HG02970 (cell line): ENCODE data around the gene IL13.

Experiments
- ATAC-seq: cut with Tn5 transposase; IDR thresholded peaks from one replicate; pipeline ENCODE4 v1.9.1; 2021; ENCODE audit warnings: mild to moderate bottlenecking, moderate library complexity, moderate number of reproducible peaks; ENCODE audit not compliant: unreplicated experiment, low FRiP score

Gene IL13

DNA sequence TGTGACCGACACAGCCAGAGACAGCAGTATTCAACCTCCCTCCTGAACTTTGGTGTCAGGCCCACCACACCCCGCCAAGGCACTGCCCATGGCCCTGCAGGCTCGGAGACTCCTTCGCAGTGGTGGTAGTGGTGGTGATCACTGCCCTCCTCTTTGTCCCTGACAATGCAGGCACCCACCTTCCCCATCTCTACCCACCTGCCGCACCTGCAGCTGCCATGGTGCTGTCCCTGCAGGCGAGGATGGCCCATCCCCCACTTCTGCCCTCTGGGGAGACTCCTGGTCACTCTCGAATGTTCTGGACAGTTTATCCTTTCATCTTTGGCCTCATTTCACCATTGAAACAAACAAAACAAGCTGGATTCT, 11.5 kb downstream of the IL13 start:
- ATAC-seq: no peak

DNA sequence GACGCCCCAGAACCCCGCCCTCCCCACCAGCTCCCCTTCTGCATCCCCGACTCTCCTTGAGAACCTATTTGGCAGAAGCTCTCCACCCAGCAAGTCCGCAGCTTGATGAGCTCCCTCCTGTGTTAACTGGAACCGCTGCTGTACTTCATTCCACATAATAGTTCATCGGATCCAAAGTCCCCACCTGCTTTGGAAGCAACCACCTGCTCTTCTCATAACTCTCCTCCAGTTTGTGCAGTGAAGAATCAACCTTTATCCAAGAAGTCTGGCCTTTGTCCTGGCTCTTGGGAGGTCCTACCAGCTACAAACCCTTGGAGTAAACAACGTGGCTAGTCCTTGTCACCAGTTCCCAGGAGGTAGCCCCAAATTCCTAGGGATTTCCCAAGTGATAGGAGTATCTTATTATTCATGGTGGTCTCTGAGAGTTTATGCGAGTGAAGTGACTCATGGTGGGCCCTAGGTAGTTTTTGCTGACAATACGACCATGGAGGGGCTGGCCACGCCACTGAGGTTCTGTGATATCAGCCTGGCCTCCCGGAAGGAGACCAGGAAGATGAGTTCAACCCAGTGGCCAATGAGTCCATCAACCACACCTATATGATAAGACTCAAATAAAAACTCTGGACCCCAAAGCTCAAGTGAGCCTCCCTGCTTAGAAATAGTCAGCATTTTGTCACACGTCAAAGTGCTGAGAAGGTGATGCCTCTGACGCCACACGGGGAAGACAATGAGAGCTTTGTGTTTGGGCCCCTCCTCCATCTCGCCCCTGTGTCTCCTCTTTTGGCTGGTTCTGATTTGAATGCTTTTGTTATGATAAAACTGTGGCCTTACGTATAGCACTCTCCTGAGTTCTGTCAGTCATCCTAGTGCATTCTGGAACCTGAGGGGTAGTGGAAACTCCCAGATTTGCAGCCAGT, 12.3 kb downstream of the IL13 start:
- ATAC-seq: no peak

DNA sequence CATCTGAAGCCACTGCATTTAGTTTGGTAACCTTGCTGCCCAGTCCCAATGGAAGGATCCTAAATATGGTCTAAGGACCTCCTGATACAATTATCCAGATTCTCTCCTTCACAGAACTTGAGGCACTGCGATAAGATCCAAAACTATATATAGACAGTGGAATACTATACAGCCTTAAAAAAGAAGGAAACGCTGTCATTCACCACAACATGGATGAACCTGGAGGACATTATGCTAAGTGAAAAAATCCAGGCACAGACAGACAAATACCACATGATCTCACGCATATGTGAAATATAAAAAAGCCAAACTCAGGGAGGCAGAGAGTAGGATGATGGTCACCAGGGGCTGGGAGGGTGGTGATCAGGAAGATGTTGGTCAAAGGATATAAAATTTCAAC, 13.0 kb downstream of the IL13 start:
- ATAC-seq: no peak

DNA sequence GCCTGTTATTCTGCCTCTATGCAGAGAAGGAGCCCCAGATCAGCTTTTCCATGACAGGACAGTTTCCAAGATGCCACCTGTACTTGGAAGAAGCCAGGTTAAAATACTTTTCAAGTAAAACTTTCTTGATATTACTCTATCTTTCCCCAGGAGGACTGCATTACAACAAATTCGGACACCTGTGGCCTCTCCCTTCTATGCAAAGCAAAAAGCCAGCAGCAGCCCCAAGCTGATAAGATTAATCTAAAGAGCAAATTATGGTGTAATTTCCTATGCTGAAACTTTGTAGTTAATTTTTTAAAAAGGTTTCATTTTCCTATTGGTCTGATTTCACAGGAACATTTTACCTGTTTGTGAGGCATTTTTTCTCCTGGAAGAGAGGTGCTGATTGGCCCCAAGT, 15.5 kb downstream of the IL13 start:
- no peak for ATAC-seq

DNA sequence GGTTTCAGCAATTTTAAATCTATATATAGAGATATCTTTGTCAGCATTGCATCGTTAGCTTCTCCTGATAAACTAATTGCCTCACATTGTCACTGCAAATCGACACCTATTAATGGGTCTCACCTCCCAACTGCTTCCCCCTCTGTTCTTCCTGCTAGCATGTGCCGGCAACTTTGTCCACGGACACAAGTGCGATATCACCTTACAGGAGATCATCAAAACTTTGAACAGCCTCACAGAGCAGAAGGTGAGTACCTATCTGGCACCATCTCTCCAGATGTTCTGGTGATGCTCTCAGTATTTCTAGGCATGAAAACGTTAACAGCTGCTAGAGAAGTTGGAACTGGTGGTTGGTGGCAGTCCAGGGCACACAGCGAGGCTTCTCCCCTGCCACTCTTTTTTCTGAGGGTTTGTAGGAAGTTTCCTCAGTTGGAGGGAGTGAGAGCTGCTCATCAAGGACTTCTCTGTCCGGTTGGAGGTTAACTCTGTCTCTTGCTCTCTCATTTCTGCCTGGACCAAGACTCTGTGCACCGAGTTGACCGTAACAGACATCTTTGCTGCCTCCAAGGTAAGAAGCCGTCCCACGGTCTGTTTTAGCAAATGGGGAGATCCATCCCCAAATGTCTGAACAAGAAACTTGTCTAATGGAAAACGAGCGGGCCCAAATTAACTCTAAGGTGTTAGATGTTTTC, 16.1 kb downstream of the IL13 start, which contains the start of gene IL4:
IL4 (plus strand) TSS at position 51 of the 692 bp plus-strand sequence; CDS start at position 113, 62 bp downstream.
- no peak for ATAC-seq

DNA sequence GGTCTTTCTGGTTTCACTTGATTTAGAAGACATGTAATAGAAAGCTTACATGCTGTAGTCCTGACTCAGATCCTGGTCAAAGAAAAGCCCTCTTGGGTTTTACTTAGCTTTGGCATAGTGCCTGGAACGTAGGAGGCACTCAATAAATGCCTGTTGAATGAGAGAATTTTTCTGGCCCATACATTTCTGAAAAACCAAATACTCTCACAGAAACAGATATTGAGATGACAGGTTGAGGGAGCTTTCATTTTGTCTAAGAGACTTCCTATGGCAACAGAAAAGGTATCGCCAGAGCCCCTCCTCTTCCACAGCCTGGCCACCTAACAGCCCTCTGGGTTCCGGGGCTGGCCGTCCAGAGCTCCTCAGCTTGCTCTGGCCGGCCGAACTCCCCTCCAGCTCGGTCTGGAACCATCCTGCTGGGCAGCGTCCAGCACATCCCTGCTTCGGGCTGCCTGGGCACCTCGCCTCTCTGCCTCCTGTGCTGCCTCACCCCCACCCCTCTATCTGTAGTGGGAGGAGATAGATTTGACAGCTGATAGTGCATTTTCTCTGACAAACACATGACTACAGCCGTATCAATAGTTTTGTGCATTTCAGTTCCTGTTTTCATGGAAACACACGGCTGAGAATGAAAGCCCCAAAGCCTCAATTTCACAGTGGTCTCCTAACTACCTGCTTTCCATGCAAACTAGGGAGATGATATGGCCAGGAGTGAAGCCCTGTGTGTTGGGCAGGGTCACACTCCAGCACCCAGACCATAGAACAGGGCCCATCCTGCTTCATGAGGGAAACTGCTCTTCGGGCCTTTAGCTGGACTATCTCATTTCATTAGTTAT, 16.9 kb downstream of the IL13 start:
- peak; percentile 69 for ATAC-seq

DNA sequence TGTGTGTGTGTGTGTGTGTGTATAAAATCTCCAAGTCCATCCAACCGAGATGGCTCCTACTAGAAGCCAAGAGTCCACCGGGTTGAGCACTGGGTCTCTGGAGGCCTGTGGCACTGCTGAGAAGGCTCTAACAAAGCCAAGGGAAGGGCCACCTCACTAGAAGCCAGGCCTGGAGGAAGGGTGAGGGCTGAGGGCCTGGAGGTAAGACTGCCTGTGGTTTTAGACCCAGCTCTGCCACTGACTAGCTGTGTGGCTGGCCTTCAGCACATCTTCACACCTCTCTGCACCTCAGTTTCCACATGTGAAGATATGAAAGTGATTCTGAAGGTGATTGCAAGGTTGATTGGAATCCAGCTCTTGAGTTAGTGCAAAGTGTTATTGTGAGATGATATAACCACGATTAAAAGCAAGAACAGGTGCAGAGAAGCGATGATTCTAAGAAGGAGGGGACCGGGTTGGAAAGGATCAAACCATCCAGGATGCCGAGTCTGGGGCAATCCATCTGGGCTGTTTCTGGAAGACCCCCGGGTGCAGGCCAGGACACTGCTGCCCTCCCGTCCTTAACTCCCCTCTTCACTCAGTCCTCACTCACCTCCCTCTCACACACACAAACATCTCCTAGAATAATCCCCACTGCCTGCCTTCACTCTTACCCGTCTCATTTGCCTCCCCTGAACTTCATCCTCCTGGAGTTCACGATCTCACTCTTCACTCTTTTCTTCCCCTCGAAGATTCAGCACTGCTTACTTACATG, 18.1 kb downstream of the IL13 start:
- no peak for ATAC-seq

DNA sequence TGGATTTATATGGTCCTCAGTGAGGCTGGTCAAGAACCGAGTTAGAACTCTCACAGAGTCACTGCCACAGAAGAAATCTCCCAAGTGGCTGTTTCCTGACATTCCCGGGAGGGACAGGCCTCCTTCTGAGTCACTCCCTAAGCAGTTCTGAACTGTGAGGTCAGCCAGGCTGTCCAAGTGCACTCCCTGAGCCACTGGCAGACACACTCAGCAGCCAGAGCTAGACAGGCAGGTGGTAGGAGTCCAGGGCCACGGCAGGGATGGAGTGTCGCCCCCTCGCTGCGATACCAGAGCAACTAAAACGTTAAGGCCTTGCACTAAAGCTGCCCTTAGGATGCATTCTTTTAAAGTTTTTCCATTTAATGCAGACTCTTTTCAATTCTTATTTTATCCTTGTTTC, 19.2 kb downstream of the IL13 start:
- no peak for ATAC-seq

DNA sequence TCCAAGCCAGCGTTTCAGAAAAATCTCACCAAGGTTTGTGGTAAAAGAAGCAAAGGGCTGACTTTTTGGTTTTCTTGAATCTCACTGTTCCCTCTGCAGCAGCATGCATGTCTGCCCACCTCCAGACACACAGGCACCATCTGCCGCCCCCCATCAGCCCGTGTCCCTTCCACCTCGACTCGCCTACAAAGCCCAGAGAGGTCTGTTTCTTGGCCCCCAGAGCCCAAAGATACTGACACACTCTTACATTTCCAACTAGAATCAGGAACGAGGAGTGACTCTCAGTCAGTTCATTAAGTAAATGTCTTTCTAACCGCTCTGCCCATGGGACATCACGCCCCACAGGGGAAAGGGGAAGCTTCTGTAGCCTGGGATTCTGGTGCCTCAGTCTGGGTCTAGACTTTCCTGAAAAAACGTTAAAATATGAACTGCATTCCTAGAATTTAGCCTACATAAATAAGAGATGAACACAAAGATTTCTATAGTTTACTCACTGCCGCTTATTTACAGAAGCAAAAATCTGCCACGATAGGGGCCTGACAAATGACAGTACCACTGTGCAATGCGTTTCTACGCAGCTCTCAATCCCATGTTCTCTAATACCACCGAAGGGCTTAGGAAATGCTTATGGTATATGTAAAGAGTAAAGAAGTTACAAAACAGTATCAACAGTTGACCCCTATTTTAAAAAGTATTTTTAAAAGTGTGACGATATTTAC, 19.9 kb downstream of the IL13 start:
- no peak for ATAC-seq

DNA sequence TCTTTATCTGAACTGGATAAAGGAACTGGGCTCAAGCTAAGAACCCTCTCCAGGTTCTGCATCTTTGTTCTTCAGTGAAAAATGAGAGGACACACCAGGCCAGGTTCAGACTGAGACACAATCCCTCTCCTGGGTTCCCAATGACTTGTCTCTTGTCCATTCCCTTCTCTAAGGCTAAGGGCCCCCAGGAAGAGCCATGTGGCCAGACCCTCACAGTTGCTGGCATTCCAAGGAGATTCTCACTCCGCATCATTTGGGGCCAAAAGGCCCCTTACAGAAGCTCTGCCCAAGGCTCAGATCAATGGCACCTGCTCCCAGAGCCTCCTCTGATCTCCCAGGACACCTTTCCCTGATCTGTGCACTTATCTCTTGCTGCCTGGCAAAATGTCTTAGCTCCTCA, 20.8 kb downstream of the IL13 start:
- no peak for ATAC-seq

DNA sequence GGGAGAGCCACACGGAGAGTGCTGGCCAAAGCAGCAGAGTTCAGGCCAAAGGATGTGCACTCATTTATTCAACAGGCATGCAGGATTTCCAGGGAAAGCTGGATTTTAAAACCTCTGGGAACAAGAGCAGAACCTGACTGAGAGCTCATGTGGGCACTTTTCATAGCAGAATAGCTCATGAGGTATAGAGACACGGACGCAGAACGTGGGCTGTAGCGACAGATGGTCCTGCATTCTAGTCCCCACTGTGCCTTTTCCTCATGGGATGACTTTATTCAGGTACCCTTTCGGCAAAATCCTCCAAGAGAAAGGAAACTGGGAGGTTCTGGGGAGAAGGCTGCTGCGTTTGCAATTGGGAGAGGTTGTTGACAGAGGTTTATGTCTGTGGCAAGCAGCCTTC, 21.2 kb downstream of the IL13 start:
- no peak for ATAC-seq

DNA sequence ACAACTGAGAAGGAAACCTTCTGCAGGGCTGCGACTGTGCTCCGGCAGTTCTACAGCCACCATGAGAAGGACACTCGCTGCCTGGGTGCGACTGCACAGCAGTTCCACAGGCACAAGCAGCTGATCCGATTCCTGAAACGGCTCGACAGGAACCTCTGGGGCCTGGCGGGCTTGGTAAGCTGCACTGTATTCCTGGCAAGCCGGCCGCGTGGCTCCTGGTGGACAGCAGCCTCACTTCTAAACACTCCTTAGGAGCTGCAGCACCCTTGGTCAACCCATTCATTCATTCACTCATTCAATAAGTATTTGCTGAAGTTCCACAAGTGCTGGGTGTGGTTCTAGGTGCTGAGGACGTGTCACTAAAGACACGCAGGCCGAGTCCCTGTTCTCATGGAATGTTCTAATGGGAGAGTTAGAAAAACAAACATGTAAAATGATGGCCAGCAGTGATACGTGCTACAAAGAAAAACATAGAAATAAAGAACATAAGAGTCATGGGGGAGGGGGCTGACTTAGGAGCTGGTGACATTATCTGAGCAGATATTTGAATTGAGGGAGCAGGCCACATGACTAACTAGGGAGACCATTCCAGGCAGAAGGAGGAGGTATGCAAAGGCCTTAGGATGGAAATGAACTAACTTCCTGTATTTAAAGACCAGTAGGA, 21.9 kb downstream of the IL13 start:
- ATAC-seq: no peak

DNA sequence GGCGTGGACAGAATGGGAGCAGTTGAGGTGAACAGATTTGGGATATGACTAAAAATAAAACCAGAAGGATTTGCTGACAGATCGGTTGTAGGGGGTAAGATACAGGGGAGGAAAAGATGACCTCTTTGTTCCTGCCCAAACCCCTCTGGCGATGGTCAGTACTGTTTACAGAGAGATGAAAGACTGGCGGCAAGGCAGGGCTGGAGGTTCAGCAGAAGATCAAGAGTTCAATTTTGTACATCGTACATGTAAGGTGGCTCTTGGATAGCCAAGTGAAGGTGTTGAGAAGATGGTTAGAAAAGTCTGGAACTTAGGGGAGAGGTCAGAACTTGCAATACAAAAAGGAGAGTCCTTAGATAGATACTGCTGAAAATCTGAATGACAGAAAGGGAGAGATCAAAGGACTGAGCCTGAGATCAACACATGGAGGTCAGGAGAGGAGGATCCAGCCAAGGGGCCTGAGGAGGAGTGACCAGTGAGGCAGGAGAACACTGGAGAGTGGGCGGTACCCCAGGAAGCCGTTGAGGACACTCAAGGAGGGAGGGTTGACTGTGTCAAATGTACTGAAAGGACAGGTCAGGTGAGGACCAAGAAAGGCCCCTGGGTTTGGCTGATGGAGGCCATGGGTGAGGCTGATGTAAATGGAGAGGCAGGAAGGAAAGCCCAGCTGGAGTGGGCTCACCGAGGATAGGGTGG, 23.0 kb downstream of the IL13 start:
- no peak for ATAC-seq

DNA sequence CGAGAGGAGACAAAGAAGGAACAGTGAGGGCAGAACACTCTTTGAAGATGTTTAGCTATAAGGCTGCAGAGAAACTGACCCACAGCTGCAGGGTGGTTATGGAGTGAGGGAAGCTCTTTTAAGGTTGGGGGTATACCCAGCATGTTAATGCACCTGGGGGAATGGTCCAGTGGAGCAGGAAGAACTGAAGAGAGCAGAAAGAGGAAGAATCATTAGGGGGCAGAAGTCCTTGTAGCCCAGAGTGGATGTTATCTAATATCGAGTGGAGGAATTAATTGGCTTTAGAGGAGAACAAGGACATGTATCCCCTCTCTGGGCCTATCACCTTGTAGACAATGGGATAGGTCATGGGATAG, 23.5 kb downstream of the IL13 start:
- ATAC-seq: no peak

DNA sequence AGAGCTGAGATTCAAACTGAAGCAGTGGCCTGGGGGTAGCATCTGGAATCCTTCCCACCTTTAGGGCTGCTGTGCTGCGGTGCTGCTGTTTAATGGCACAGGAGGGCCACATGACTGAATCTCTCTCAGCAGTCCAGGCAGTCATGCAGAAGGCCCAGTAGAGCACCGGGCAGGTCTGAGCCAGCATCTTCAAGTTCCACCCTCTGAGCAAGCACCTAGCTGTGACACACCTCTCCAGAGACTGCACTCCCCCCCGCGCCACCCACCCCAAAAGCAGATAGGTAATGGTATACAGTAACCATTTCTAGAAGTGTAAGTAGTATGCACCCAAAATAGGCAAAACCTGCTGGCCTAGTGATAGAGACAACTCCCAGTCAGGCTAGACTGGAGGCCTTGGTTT, 24.0 kb downstream of the IL13 start:
- no peak for ATAC-seq

DNA sequence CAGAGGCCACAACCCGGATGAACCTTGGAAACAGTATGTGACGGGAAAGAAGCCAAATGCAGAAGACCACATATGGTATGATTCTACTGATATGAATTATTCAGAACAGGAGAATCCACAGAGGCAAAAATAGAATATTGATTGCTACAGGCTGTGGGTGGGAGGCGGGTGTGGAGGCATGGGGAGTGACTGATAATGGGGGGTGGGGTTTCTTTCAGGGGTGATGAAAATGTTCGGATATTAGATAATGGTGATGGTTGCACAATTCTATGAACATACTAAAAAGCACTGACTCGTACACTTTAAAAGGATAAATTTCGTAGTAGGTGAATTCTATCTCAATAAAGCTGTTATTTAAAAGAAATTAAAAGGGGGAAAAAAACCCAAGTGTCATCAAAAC, 26.5 kb downstream of the IL13 start:
- ATAC-seq: no peak

DNA sequence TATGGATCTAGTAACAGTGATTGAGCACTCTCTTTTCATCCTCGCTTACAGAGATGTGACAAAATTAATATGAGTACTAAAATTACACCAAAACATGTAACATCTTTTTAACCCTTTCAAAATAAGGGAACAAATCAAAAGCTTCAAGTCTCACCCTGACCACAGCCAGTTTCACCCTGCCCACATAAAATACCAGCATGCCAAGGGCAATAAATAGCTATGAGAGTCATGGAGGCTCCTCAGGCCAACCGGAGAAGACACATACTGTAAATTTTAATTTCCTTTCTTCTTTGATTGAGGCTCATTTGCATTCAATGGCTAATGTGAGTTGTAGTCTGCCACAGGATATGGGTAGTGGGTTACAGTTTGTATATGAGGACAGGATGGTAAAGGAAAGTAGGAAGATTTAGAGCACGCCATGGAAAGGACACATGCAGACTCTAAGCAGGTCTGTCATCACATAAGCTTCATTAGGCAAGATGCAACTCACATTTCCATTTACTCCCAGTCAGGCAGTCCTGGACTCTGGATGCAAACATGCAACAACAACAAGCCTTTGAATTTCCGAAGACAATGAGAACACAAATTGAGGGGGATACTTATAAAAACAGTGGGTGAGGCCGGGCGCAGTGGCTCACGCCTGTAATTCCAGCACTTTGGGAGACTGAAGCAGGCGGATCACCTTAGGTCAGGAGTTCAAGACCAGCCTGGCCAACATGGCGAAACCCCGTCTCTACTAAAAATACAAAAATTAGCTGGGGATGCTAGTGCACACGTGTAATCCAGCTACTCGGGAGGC, 27.1 kb downstream of the IL13 start:
- ATAC-seq: no peak

DNA sequence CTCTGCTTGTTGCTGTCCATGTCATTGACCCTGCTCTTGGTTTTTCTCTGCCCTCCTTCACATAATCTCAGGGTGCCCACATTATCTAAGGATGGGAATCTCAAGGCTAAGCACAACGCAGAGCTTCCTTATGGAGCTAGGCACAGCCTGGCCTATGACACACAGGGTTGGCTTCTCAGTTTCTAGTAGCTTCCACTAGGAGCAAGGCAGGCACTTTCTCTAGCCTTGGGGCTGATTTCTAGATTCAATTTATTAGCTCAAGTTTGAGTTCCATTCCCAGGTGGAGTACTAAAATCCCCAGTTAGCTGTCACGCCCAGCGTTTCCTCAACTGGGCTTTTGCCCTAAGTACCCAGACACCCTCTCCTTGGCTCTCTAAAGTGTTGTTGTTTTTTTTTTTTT, 28.2 kb downstream of the IL13 start:
- no peak for ATAC-seq
